ENCODE results near the gene MRAS.
"Not testable (repeated sequence)": the region's sequence is repeated elsewhere in the genome, so short reads cannot be mapped to it uniquely, and the experiment has no call there.

MRAS gene

DNA sequence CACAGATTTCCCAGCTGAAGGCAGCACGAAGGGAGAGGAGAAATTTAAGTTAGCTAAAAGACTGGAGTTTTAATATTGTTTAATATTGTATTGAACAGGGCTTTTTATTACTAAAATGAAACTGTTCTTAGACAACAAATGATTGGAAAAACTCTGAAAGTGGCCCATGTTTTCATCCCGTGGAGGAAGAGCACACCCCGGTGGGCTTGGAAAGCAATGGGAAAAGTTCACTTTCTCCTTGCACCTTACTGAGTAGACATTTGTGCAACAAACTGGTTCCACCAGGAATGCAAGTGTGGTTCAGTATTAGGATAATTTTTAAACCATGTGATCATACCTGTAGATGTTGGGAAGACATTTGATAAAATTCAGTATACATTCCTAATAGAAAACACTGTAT is 77.8 kb downstream of the MRAS start:
- no peak for DNase-seq

DNA sequence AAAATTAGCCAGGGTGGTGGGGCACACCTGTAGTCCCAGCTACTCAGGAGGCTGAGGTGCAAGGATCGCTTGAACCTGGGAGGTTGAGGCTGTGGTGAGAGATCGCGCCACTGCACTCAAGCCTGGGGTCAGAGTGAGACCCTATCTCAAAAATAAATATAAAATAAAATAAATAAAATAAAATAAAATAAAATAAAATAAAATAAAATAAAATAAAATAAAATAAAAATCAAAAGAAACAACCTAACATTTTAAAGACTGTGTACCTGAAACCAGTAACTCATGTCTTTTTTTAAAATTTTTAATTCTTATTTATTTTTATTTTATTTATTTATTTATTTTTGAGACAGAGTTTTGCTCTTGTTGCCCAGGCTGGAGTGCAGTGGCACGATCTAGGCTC is 78.4 kb downstream of the MRAS start:
- not testable (repeated sequence) for DNase-seq

DNA sequence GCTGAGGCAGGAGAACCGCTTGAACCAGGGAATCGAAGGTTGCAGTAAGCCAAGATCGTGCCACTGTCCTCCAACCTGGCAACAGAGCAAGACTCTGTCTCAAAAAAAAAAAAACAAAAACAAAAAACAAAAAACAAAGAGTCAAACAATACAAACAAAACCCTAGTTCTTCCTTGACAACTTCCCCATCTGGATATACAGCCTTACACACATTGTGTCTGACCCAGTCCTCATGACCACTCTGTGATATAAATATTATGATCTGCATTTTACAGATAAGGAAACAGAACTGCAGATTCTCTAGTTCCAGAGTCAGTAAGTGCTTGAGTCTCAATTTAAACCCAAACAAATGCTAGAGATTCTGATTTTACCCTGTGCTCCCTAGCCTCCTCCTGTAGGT is 81.3 kb downstream of the MRAS start:
- DNase-seq, result no peak

- no peak for DNase-seq
Observed at GRCh38 chr3:138432576-138433240, 84.3 kb downstream of the MRAS start.

DNA sequence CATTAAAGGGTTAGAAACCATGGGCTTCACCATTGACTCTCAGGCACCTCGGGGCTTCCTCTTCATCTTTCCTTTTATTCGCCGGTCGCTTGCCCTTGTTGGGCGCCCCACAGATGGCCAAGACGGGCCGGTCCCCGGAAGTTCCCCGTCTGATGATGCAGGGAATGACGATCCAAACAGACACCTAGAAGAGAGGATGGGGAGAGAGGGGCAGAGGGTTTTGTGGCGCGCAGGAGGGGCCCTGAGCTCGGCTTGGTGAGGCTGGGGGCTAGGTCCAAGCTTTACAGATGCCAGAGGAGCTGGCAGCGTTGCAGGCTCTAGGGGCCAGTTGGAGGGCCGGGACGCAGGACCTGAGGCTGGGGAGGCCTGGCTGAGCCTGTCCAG is 85.5 kb downstream of the MRAS start:
- no peak for DNase-seq

DNA sequence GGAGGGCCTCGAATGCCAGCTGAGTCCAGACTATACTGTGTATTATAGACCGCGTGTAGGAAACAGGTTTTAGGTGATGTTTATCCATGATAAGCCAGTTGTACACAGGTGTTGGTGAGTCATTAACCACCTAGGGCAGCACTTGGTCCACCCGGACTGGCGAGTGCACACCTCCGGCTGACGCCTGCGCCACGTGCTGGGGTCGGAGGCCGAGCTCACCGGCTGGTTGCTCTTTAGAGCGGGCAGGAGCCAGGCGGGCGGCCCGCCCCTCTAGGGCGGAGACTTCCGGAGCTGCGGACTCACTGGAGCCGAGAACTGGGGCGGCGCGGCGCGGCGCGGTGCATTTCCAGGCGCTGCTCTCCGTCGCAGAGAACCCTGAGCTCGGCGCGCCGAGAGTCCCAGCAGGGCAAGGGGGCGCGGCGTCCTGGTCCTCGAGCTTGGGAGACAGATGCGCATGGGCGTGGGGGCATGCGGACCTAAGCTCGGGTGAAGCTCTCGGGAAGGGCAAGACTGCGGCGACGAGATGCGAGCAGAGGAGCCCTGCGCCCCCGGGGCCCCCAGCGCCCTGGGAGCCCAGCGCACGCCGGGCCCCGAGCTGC is 86.0 kb downstream of the MRAS start, which contains the start of gene ESYT3:
ESYT3 (plus strand) TSS at position 341 of the 599 bp plus-strand sequence; CDS start at position 524, 183 bp downstream.
- DNase-seq, result peak in 1 of 6 experiments; percentile 15

- no peak for DNase-seq
Observed at GRCh38 chr3:138434875-138435772, 86.7 kb downstream of the MRAS start.

DNA sequence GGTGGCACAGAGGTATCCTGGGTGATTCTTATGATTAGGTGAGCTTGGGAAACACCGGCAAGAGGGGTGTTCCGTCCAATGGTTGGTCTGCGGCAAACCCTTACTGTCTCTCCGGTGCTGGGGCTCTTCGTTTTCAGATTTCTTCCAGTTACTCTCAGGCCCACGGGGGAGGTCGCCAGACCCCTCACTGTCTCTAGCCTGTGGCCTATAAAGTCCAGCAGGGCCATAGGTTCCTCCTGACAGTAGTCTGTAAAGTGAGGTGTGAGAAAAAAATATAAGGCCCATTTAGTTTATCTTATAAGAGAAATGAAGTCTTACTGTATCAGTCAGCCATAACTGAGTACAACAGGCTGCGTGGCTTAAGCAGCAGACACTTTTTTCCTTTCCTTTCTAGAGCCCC is 87.5 kb downstream of the MRAS start:
- DNase-seq, result no peak

- DNase-seq, result no peak
Observed at GRCh38 chr3:138437281-138437680, 88.9 kb downstream of the MRAS start.

DNA sequence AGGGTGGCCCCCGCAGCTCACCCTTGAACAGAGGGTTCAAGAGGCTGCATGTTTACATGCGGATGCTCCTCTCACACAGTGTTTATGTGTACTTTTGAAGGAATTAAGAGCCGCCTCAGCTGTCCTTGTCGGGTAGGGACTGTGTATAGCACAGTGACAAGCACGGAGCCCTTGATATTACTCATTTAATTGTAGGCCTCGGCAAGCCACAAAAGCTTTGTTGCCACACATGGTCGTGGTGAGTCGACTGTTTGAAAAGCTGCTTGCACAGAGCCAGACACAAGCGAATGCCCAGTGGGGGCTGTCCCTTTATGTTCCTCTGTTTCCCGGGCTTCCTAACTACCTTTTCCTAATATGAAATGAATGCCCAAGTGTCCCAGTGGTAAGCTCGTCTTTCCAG is 90.5 kb downstream of the MRAS start:
- DNase-seq, result no peak

GRCh38 chr3:138439646-138440045 is 91.3 kb downstream of the MRAS start:
- no peak for DNase-seq

- DNase-seq, result no peak
Observed at GRCh38 chr3:138440121-138440521, 91.7 kb downstream of the MRAS start.

DNA sequence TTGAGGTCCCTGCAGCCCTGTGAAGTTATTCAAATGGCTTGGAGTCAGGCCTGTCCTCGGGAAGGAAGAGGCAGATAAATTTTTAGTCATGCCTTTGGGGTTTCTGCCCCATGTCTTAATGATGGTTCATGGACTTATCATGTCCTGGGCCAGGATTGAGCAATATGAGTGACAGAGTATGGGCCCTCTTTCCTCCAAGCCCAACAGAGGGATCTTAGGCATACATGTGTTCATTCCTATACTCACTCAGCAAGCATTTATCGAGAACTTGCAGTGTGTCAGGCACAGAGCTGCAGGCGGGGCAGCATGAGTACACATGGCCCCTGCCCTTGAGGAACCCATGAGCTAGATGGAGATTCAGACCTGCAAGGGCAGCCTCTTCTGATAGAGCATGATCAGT is 92.2 kb downstream of the MRAS start:
- no peak for DNase-seq

- no peak for DNase-seq
Observed at GRCh38 chr3:138441256-138441655, 92.9 kb downstream of the MRAS start.

- DNase-seq, result no peak
Observed at GRCh38 chr3:138441742-138442141, 93.4 kb downstream of the MRAS start.

GRCh38 chr3:138442433-138442832 is 94.1 kb downstream of the MRAS start:
- no peak for DNase-seq

DNA sequence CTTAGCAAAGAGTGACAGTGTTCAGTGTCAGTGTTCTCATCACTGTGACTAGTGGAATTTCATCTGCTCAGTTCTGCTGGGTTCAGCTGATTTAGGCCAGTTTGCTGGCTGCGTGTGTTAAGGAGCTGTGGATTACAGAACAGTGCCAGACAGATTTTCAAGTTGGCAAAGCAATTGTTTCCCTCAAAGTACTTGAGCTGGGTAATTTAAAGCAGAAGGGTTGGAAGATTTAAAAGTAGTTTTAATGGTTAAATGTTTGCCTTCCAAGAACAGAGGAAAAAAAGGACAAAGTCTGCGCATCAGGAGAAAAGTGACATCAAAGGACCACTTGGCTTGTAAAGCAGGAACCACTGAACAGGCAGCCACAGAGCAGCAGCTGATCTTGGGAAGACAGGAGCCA is 94.7 kb downstream of the MRAS start:
- DNase-seq, result no peak

DNA sequence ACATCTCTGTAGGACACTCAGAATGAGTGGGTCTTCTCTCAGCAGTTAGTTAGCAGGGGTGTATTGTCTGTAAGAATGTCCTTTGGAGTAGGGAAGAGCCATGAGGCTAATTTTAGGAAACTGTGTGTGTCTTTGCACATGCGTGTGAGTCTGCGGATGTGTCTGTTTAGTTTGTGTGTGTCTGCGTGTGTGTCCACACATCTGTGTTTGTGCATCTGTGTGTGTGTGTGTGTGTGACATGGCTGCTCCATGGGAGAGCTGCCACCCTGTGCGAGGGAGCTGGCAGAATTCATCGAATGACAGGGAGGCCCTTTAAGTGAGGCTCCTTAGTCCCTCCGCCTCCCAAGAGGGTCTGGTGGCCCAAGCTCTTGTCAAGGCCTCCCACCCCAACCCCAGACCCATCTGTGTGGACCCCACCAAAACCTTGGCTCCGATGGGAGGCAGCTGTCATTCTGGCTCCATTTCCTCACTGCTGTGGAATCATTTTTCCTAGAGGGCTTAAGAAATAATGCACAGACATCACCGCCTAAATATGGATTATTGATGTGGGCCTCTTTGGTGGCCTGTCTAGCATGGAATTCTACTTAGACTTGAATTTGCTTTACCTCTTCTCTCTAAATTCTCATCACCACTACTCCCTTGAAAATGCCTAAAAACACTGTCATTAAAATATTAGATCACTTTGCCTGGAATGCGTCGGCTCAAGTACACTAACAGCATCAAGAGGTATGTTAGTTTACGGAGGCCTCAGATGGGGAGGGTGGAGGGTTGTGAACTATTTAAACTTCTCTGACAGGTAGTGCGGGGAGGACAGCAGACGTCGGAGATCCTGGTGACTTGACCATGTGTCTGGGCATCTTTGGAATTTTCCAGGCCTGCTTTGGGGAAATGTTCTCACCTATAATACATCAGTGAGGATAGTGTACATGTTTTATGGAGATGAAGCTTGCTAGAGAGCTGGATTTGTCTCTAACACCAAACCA is 95.4 kb downstream of the MRAS start:
- DNase-seq, result no peak

- no peak for DNase-seq
Observed at GRCh38 chr3:138445236-138445635, 96.9 kb downstream of the MRAS start.

- no peak for DNase-seq
Observed at GRCh38 chr3:138445654-138446053, 97.3 kb downstream of the MRAS start.

- DNase-seq, result no peak
Observed at GRCh38 chr3:138448631-138449030, 100.3 kb downstream of the MRAS start.

GRCh38 chr3:138449490-138449889 is 101.1 kb downstream of the MRAS start:
- DNase-seq, result no peak

DNA sequence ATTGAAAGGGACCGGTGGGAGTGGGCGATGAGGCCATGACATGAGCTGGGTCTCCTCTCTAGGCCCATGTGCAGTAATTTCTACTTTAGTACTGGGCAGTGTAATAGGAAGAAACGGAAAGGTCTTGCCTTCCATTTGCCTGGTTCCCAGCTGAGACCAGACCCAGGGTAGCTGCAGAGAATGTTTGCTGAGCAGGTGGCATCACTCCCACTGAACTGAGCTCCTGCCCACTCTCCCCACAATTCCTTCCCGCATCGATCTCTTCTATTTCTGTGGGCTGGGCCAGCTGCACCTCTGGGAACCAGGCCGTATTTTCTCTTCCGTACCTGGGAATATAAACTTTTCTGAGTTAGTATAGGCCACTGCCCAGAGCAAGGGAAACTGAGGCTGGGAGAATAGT is 101.8 kb downstream of the MRAS start:
- DNase-seq, result no peak
